ENCODE results near the gene MRPL32. TPM values are rescaled to one million over a fixed set of nuclear protein-coding genes. Genes with fewer than 3 reads are reported as not detected.

The MRPL32 gene
- total RNA-seq, 2 experiments from 2014 or later, result 59.7 to 61.8 TPM

GRCh38 chr7:42914009-42914408, 18.2 kb upstream of the MRPL32 start:
- no TSS peak for BruUV-seq (replicated peaks)
- H3K27ac ChIP-seq (ENCODE audit: low read depth, low read length, poor library complexity, severe bottlenecking), result peak overlapping the region; percentile 21
- H3K4me1 ChIP-seq (ENCODE audit: insufficient read depth, low read length, poor library complexity, severe bottlenecking), result peaks cover 22% of the 10 kb centered on the region
- H3K36me3 ChIP-seq (ENCODE audit: insufficient read depth, low read length), result peaks cover 63% of the 10 kb centered on the region
- no peak overlapping the region for H2AFZ ChIP-seq (ENCODE audit: low read length)
- DNase-seq (ENCODE audit: low spot score), result no peak
- H3K4me3 ChIP-seq (ENCODE audit: low read depth, low read length, poor library complexity, severe bottlenecking), result no peak overlapping the region
- peaks cover 10% of the 10 kb centered on the region; the same call in 1 of the 2 replicates for H3K79me2 ChIP-seq (ENCODE audit: insufficient read depth, low read depth, low read length)
- ChIA-PET CTCF (ENCODE audit: unreplicated experiment) (no interaction called here), POLR2A (interaction anchor here (0.6 to 1.5 kb wide), 4 partner anchors 8 to 169 kb away, joined by 3 to 5 read pairs (median 4); partner anchors contain the start of genes MRPL32 and PSMA2)
- peaks cover 7% of the 10 kb centered on the region; the same call in 1 of the 2 replicates for H4K20me1 ChIP-seq (ENCODE audit: insufficient read depth, low read length)
- no peaks in the 10 kb centered on the region for H3K9me2 ChIP-seq (ENCODE audit: insufficient read depth, low read length)
- no peaks in the 10 kb centered on the region for H3K9me3 ChIP-seq (ENCODE audit: low read length)
- intact Hi-C loops (cut with micrococcal nuclease; ENCODE audit: unreplicated experiment), result no loop called here
- TF ChIP-seq EZH2phosphoT487 (IDR thresholded peaks at IDR 0.05; ENCODE audit: borderline replicate concordance, low read depth, low read length) (no peak), CTCF (conservative IDR thresholded peaks at IDR 0.05; ENCODE audit: low read length) (no peak)
- no peak overlapping the region for H3K4me2 ChIP-seq (ENCODE audit: low read length)

DNA sequence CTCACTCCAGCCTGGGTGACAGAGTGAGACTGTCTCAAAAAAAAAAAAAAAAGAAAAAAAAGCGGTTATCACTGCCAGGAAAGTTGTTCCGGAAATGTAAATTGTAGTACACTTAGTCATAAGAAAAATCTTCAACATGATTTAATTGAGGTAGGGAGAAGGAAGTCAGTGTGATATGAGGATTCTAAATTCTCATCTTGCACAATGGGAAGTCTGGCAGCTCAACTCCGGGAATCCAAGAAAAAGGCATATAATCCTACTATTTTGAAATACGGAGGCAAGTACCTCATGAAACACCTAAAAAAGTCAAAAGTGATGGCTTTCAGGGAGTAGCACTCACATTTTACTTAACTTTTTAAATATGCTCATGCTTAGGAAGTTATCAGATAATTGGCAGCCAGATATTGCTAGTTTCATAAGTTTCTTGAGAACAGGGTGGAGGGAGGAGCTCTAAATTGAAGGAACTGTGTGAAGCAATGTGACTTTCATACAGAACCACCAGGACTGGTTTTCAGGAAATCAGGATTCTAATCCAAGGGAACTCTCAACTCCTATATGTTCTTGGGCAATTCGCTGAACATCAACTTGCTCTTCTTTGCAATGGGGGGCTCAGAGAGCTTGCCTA, 17.6 kb upstream of the MRPL32 start:
- no TSS peak for BruUV-seq (replicated peaks)
- TF ChIP-seq EZH2phosphoT487 (IDR thresholded peaks at IDR 0.05; ENCODE audit: borderline replicate concordance, low read depth, low read length), result no peak
- no peak for TF ChIP-seq CTCF (conservative IDR thresholded peaks at IDR 0.05; ENCODE audit: low read length)
- Histone ChIP-seq H3K4me1 (ENCODE audit: insufficient read depth, low read length, poor library complexity, severe bottlenecking) (peaks cover 22% of the 10 kb centered on the region), H3K36me3 (ENCODE audit: insufficient read depth, low read length) (peaks cover 68% of the 10 kb centered on the region), H3K4me2 (ENCODE audit: low read length) (no peak overlapping the region), H3K9me3 (ENCODE audit: low read length) (no peaks in the 10 kb centered on the region), H3K27ac (ENCODE audit: low read depth, low read length, poor library complexity, severe bottlenecking) (no peak overlapping the region), H3K4me3 (ENCODE audit: low read depth, low read length, poor library complexity, severe bottlenecking) (no peak overlapping the region), H3K9me2 (ENCODE audit: insufficient read depth, low read length) (no peaks in the 10 kb centered on the region), H2AFZ (ENCODE audit: low read length) (no peak overlapping the region), H4K20me1 (ENCODE audit: insufficient read depth, low read length) (peaks cover 7% of the 10 kb centered on the region; the same call in 1 of the 2 replicates), H3K79me2 (ENCODE audit: insufficient read depth, low read depth, low read length) (peaks cover 10% of the 10 kb centered on the region; the same call in 1 of the 2 replicates)
- intact Hi-C loops (cut with micrococcal nuclease; ENCODE audit: unreplicated experiment), result no loop called here
- CTCF ChIA-PET (ENCODE audit: unreplicated experiment), result no interaction called here
- POLR2A ChIA-PET, result interaction anchor here (0.6 to 1.5 kb wide), 4 partner anchors 8 to 169 kb away, joined by 3 to 5 read pairs (median 4); partner anchors contain the start of genes MRPL32 and PSMA2
- no peak for DNase-seq (ENCODE audit: low spot score)

DNA sequence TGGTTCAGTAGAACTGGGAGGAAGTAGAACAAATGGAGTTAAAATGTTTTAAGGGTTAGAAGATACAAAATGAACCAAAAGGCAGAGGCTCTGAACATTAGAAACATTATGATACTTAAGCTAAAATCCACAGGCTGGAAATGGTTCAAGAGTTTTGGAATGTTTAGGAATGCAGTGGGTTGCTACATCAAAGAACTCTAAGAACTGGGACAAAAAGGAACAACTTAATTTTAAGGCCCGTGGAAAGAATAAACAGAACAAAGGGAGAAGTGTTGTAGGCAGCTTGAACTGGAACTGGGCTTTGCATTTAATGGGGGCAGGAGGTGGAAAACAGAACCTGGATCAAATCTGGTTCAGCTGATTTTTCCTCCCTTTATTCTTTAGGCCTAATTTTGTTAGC, 16.8 kb upstream of the MRPL32 start:
- H3K27ac ChIP-seq (ENCODE audit: low read depth, low read length, poor library complexity, severe bottlenecking), result no peak overlapping the region
- H2AFZ ChIP-seq (ENCODE audit: low read length), result no peak overlapping the region
- no peaks in the 10 kb centered on the region for H3K9me3 ChIP-seq (ENCODE audit: low read length)
- intact Hi-C loops (cut with micrococcal nuclease; ENCODE audit: unreplicated experiment), result no loop called here
- CTCF ChIA-PET (ENCODE audit: unreplicated experiment), result no interaction called here
- TF ChIP-seq CTCF (conservative IDR thresholded peaks at IDR 0.05; ENCODE audit: low read length), result no peak
- TF ChIP-seq EZH2phosphoT487 (IDR thresholded peaks at IDR 0.05; ENCODE audit: borderline replicate concordance, low read depth, low read length), result no peak
- no peak overlapping the region for H3K4me2 ChIP-seq (ENCODE audit: low read length)
- POLR2A ChIA-PET, result interaction anchor here (1.1 to 1.5 kb wide), 2 partner anchors 12 to 16 kb away, joined by 5 read pairs; partner anchors contain the start of genes MRPL32 and PSMA2
- peaks cover 70% of the 10 kb centered on the region for H3K36me3 ChIP-seq (ENCODE audit: insufficient read depth, low read length)
- H4K20me1 ChIP-seq (ENCODE audit: insufficient read depth, low read length), result peaks cover 7% of the 10 kb centered on the region; the same call in 1 of the 2 replicates
- no peaks in the 10 kb centered on the region for H3K9me2 ChIP-seq (ENCODE audit: insufficient read depth, low read length)
- peaks cover 21% of the 10 kb centered on the region for H3K4me1 ChIP-seq (ENCODE audit: insufficient read depth, low read length, poor library complexity, severe bottlenecking)
- DNase-seq (ENCODE audit: low spot score), result no peak
- H3K79me2 ChIP-seq (ENCODE audit: insufficient read depth, low read depth, low read length), result peaks cover 10% of the 10 kb centered on the region; the same call in 1 of the 2 replicates
- H3K4me3 ChIP-seq (ENCODE audit: low read depth, low read length, poor library complexity, severe bottlenecking), result no peak overlapping the region
- no TSS peak for BruUV-seq (replicated peaks)
